Osteocyte (in vitro differentiated cells): ENCODE measurements around the gene CENPO. TPM values are rescaled to one million over a fixed set of nuclear protein-coding genes. Genes with fewer than 3 reads are reported as not detected.

Source experiments
- DNase-seq: peaks from one replicate; pipeline ENCODE4 v3.0.0; 2021; ENCODE audit warnings: mixed read lengths; ENCODE audit not compliant: unreplicated experiment; ENCODE audit errors: extremely low spot score
- H3K27ac Mint-ChIP-seq: one replicate; pipeline ENCODE4 v1.8.0; 2021; ENCODE audit warnings: mild to moderate bottlenecking, mixed read lengths; ENCODE audit not compliant: unreplicated experiment
- H3K27me3 Mint-ChIP-seq: one replicate; pipeline ENCODE4 v1.8.0; 2021; ENCODE audit warnings: mixed read lengths; ENCODE audit not compliant: unreplicated experiment
- H3K36me3 Mint-ChIP-seq: one replicate; pipeline ENCODE4 v1.8.0; 2021; ENCODE audit warnings: mixed read lengths; ENCODE audit not compliant: unreplicated experiment
- H3K4me1 Mint-ChIP-seq: one replicate; pipeline ENCODE4 v1.8.0; 2021; ENCODE audit warnings: mixed read lengths; ENCODE audit not compliant: unreplicated experiment
- H3K4me3 Mint-ChIP-seq: one replicate; pipeline ENCODE4 v1.8.0; 2021; ENCODE audit warnings: mild to moderate bottlenecking, moderate library complexity, mixed read lengths; ENCODE audit not compliant: unreplicated experiment
- H3K9me3 Mint-ChIP-seq: one replicate; pipeline ENCODE4 v1.8.0; 2021; ENCODE audit warnings: mixed read lengths; ENCODE audit not compliant: unreplicated experiment
- CTCF ChIP-seq: fragments of 200-600 bp; sonication (generic); IDR thresholded peaks from 2 replicates; pipeline ENCODE4 v1.5.0; 2021; ENCODE audit warnings: antibody characterized with exemption, mild to moderate bottlenecking, moderate library complexity
- long read RNA-seq: library from polyadenylated mRNA; unstranded; transcript quantifications from one replicate; pipeline ENCODE4 v2.0.0, GENCODE V29; 2021
- total RNA-seq: library from RNA; stranded (reverse); gene quantifications from 2 replicates; pipeline ENCODE4 v1.2.1, GENCODE V29; 2021

Gene CENPO
- total RNA-seq = 12.7 and 12.8 TPM in 2 replicates
- long read RNA-seq, full-length matches to known transcripts = 9 of 19 reads
- long read RNA-seq, partial matches to known transcripts = 2 of 19 reads
- long read RNA-seq, other reads (novel, unspliced or antisense) = 8 of 19 reads

GRCh38 chr2:24792874-24793760, at the start of gene CENPO, which contains the start of gene PTRHD1:
TSS of gene CENPO (plus strand) at chr2:24793425. CDS start at chr2:24793920, 495 bp downstream.
TSS of gene PTRHD1 (minus strand) at chr2:24793391. CDS start at chr2:24793377, 14 bp downstream.
- TF ChIP-seq CTCF = peak; percentile 58
- H3K4me3 Mint-ChIP-seq = peak within 1 kb of the TSS; percentile 96
- peak within 1 kb of the TSS; percentile 100 for H3K27ac Mint-ChIP-seq
- H3K27me3 Mint-ChIP-seq = no peaks in the 10 kb centered on the region
- H3K36me3 Mint-ChIP-seq = peaks cover 10% of the 10 kb centered on the region
- peaks cover 25% of the 10 kb centered on the region for H3K4me1 Mint-ChIP-seq
- DNase-seq = peak; percentile 98
- no peaks in the 10 kb centered on the region for H3K9me3 Mint-ChIP-seq

GRCh38 chr2:24743924-24744323, 49.3 kb upstream of the CENPO start:
- Mint-ChIP-seq H3K27ac (no peak overlapping the region), H3K4me3 (no peak overlapping the region), H3K27me3 (no peaks in the 10 kb centered on the region), H3K9me3 (no peaks in the 10 kb centered on the region), H3K36me3 (peaks cover 39% of the 10 kb centered on the region), H3K4me1 (peaks cover 4% of the 10 kb centered on the region)
- no peak for TF ChIP-seq CTCF
- DNase-seq = no peak

- no peaks in the 10 kb centered on the region for H3K27me3 Mint-ChIP-seq
- H3K36me3 Mint-ChIP-seq = peaks cover 37% of the 10 kb centered on the region
- H3K4me1 Mint-ChIP-seq = peaks cover 4% of the 10 kb centered on the region
- DNase-seq = no peak
- no peak overlapping the region for H3K27ac Mint-ChIP-seq
- no peak for TF ChIP-seq CTCF
- no peak overlapping the region for H3K4me3 Mint-ChIP-seq
- H3K9me3 Mint-ChIP-seq = no peaks in the 10 kb centered on the region
These were observed 48.9 kb upstream of the CENPO start for GRCh38 chr2:24744356-24744755.

GRCh38 chr2:24745825-24746224, 47.4 kb upstream of the CENPO start:
- Mint-ChIP-seq H3K9me3 (no peaks in the 10 kb centered on the region), H3K4me3 (no peak overlapping the region), H3K36me3 (peaks cover 30% of the 10 kb centered on the region), H3K27ac (no peak overlapping the region), H3K4me1 (no peaks in the 10 kb centered on the region), H3K27me3 (no peaks in the 10 kb centered on the region)
- no peak for TF ChIP-seq CTCF
- no peak for DNase-seq

GRCh38 chr2:24747299-24747698, 45.9 kb upstream of the CENPO start:
- Mint-ChIP-seq H3K9me3 (no peaks in the 10 kb centered on the region), H3K27ac (no peak overlapping the region), H3K4me1 (no peaks in the 10 kb centered on the region), H3K27me3 (no peaks in the 10 kb centered on the region), H3K4me3 (no peak overlapping the region), H3K36me3 (peaks cover 26% of the 10 kb centered on the region)
- DNase-seq = no peak
- TF ChIP-seq CTCF = no peak
